Measurements from ENCODE around the gene VWA8.
A peak's percentile ranks its signal among the peaks of the same experiment; 100 is the strongest.

The VWA8 gene

DNA sequence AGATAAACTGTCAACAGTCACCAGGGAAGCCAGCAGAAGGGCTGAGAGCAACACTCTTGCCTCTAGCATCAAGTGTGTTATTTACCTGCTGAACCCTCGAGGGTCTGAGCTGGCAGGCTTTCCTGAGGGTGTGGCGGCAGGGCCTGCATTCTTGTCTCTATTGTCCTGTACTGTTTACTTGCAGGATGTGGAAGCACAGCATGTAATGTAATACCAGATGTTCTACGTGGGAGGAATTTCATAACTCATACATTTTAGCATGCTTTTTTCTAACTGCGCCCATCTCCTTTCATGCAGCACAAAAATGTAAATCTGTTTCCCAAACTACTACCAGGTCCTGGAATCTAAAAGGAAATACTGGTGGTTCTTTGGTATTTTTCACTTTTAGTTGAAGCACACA is 350.5 kb downstream of the VWA8 start:
- peak; percentile 98 for DNase-seq (ENCODE audit: low read depth)
- H3K4me3 ChIP-seq (ENCODE audit: low read depth, low read length), result no peak overlapping the region

DNA sequence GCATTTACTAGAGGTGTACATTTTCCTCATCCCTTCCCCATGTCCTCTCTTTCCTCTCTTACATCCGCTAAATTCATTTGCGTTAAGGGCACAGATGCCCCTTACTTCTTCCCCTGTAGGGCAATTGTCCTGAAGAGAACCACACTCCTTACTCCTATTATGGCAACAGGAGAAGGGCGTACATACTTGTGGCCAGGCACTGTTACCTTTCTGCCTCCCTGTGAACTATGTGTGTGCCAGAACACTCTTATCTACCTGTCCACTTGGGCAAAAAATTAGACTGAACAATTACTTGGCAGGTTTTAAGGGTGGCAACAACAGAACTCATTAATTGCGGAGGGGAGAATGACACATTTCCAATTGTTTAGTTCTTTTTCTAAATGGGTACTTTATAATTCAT is 351.1 kb downstream of the VWA8 start:
- DNase-seq (ENCODE audit: low read depth), result no peak
- H3K4me3 ChIP-seq (ENCODE audit: low read depth, low read length), result no peak overlapping the region
- TF ChIP-seq, protein P1, sequence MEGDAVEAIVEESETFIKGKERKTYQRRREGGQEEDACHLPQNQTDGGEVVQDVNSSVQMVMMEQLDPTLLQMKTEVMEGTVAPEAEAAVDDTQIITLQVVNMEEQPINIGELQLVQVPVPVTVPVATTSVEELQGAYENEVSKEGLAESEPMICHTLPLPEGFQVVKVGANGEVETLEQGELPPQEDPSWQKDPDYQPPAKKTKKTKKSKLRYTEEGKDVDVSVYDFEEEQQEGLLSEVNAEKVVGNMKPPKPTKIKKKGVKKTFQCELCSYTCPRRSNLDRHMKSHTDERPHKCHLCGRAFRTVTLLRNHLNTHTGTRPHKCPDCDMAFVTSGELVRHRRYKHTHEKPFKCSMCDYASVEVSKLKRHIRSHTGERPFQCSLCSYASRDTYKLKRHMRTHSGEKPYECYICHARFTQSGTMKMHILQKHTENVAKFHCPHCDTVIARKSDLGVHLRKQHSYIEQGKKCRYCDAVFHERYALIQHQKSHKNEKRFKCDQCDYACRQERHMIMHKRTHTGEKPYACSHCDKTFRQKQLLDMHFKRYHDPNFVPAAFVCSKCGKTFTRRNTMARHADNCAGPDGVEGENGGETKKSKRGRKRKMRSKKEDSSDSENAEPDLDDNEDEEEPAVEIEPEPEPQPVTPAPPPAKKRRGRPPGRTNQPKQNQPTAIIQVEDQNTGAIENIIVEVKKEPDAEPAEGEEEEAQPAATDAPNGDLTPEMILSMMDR (conservative IDR thresholded peaks at IDR 0.05; ENCODE audit: low read depth, low read length), result no peak

More for the DNA sequence above, 350.5 kb downstream of the VWA8 start:
- TF ChIP-seq, protein P1 (conservative IDR thresholded peaks at IDR 0.05; ENCODE audit: low read depth, low read length), result no peak

DNA sequence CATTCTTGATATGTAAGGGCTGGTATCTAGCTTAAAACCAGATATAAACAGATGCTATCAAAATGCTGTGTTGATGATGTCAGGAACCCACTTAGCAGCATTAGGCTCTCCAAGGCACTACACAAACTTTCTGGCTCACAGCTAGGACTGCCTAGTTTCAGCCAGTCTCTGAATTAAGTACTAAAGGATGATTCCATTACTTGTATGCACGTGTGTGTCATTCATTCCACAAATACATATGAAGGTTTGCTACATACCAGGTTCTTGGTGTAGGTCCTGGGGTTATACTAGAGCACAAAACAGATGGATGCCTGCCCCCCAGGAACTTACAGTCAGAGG is 352.1 kb downstream of the VWA8 start:
- no peak overlapping the region for H3K4me3 ChIP-seq (ENCODE audit: low read depth, low read length)
- TF ChIP-seq, protein P1 (conservative IDR thresholded peaks at IDR 0.05; ENCODE audit: low read depth, low read length), result no peak
- DNase-seq (ENCODE audit: low read depth), result peak; percentile 32

DNA sequence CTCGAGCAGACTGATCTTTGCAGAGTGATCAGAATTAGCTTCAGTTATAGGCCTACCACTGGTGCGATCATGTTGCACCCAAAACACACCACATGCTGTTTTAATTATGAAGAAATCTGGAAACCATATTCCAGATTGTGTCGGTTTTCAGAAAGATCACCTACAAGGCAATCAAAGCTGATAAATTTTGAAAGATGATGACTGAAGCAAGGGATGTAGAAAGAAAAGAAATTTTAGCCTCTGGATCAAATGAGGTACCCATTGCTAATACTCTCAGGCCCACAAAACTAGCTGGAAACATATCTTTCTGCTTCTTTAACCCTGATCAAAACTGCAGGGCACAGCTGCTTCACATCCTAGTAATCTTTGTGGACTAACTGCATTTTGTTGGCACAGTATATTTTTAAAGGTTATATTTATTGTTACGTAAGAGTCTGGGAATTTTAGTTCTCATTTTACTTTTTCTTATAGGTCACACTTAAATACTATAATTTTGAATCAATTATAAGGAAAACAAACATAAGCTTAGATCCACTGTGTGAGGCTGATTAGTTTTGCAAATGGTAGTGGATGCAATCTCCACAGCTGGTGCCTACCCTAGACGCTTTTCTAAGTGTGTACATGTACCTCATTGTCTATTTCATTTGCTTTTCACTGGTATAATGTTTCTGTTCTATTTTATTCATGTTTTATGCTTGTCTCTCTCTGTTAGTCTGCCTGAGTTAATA is 352.6 kb downstream of the VWA8 start:
- TF ChIP-seq, protein P1 (conservative IDR thresholded peaks at IDR 0.05; ENCODE audit: low read depth, low read length), result no peak
- DNase-seq (ENCODE audit: low read depth), result no peak
- H3K4me3 ChIP-seq (ENCODE audit: low read depth, low read length), result no peak overlapping the region

DNA sequence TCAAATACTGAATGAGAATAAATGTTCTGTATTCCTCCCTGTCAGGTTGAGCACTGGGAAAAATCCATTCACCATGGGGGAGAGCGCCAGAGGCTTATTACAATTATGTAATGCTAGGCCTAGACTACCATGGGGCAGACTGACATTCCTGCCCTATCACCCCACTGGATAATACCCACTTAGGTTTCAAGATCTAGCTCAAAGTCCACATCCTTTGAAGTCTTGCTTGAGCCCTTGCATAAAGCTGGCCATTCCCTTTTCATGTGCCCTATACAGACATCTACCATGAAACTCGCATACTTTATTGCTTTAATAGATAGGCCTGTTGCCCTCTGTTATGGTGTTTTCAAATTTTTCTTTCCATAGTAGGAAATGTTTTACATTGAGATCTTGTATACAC is 354.3 kb downstream of the VWA8 start:
- TF ChIP-seq, protein P1 (conservative IDR thresholded peaks at IDR 0.05; ENCODE audit: low read depth, low read length), result no peak
- DNase-seq (ENCODE audit: low read depth), result no peak
- no peak overlapping the region for H3K4me3 ChIP-seq (ENCODE audit: low read depth, low read length)

DNA sequence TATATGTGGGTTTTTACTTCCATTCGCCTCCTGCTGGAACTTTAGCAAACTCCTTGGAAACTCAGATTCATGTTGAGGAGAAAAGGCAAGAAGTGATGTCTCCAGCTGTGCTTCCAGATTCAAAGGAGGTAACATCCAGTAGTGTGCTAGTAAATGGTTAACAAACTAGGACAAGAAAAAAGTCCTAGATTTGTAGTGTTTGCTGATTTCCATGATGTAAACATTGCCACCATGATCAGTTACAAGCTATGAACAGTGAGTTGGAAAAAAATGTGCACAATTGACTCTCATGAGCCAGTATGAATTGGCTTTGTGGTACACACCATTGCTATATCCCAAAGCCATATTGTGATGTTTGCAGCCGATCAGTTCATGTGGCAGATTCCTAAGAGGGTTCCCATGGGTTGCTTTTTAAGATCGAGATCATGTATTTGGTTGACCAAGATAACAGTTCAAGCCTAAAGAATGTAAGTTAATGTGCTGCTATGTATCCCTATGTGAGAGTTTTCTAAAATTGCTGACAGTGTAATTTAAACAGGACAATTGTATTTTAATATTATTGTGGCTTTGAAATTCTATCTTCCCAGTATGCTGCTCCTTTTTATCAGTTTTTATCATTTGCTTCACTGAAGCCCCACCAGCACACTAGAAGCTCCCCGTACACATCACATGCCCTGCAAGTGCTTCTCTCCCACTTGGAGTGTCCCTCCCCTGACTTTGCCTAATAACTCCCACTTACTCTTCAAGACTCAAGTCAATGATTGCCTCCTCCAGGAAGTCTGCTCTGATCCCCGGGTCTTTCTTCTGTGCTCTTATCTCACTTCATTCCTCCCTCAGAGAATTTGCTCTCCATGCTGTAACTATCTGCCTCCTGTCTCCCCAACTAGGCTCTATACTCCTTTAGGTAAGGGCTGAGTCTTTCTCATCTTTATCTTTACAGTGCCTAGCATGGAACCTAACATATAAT is 355.3 kb downstream of the VWA8 start:
- no peak overlapping the region for H3K4me3 ChIP-seq (ENCODE audit: low read depth, low read length)
- TF ChIP-seq, protein P1 (conservative IDR thresholded peaks at IDR 0.05; ENCODE audit: low read depth, low read length), result peak; percentile 35
- DNase-seq (ENCODE audit: low read depth), result no peak

Measured in choroid plexus epithelial cell (primary cell).